Pancreas (tissue), 10 donors: ENCODE results near the gene ZER1. TPM values are rescaled to one million over a fixed set of nuclear protein-coding genes. Genes with fewer than 3 reads are reported as not detected.
A peak's percentile ranks its signal among the peaks of the same experiment; 100 is the strongest.

Source experiments
- ATAC-seq, 4 donors: fragments of 200-7000 bp; cut with Tn5 transposase; one replicate each; pipeline versions ENCODE4 v1.8.0 to v1.9.1; 2020; ENCODE audit warnings: mild to moderate bottlenecking in 4 of 4, moderate library complexity in 4 of 4
- DNase-seq, 6 donors: peaks; one replicate each; pipeline ENCODE4 v3.0.0-alpha.2; 2020
- FAIRE-seq: peaks from 2 replicates; lab custom pipeline; 2012; peaks lifted over from hg19 to GRCh38; lab: Jason Lieb, UNC
- H3K27ac ChIP-seq, 4 donors: fragments of 200-600 bp; sonication (generic); 1 replicate in 3 of 4; 2 replicates in 1 of 4; pipeline versions ENCODE4 v1.5.0 to v1.8.0; 2020
- H3K27me3 ChIP-seq, 4 donors: fragments of 200-600 bp; one replicate each; pipeline ENCODE4 v1.8.0; 2021
- H3K36me3 ChIP-seq, 3 donors: fragments of 200-600 bp; sonication (generic) in 1 of 3; one replicate each; pipeline versions ENCODE4 v1.5.0 to v1.8.0; 2020 to 2021
- H3K4me1 ChIP-seq, 3 donors: fragments of 200-600 bp; one replicate each; pipeline ENCODE4 v1.8.0; 2021
- H3K4me3 ChIP-seq, 4 donors: fragments of 200-600 bp; sonication (generic) in 2 of 4; one replicate each; pipeline versions ENCODE4 v1.5.0 to v1.8.0; 2020 to 2021
- H3K9me3 ChIP-seq, 4 donors: fragments of 200-600 bp; one replicate each; pipeline ENCODE4 v1.8.0; 2021
- WGBS, 2 donors: extraction: QIAGEN DNeasy Blood & Tissue Kit; methylation state at CpG; one replicate each; pipeline ENCODE4 v1.1.7; 2013; 5-methylcytosine and 5-hydroxymethylcytosine counted together
- intact Hi-C, 3 donors: fragments of 100-400 bp; cut with DNase I; formaldehyde crosslinking; loops; one replicate each; pipeline versions ENCODE4 v1.11.1 to v1.14.2; 2022
- polyA plus RNA-seq, 2 donors: library from polyadenylated mRNA; stranded (reverse); fragments of 200-250 nt; gene quantifications; one replicate each; pipeline ENCODE4 v1.2.3, GENCODE V29; 2013
- total RNA-seq, 6 donors: library from RNA; stranded (reverse); fragmentation: NEBNext Ultra II Directional in 4 of 6; extraction: Animal tissue kit (Norgen Biotek cat#: 25700) in 4 of 6; gene quantifications; one replicate each; pipeline versions ENCODE4 v1.2.1 to v1.2.4, GENCODE V29; 2021 to 2023
- TF ChIP-seq, protein P1 (sequence below), 4 donors: fragments of 200-600 bp; sonication (generic) in 3 of 4; IDR thresholded peaks; one replicate each; pipeline versions ENCODE4 v1.5.0 to v1.8.0; 2021; ENCODE audit warnings: antibody characterized with exemption in 4 of 4
- donor health status: healthy with polysubstance abuse.
- donor health status: DM: no; HTN: no; CAD: no; lungs with moderate emphysema.
- donor health status: DM: no; HTN: no; CAD: no.
- donor health status: control.
- donor health status: control.
- donor health status: Bipolar disorder and iron deficiency.
- donor health status: DM: yes; HTN: yes; CAD: no.
- donor health status: DM: no; HTN: no; CAD: no.
- donor health status: DM: no; HTN: no; CAD: no.
- donor health status: DM: yes; HTN: yes; CAD: no.

The ZER1 gene
- total and polyA plus RNA-seq, 8 donors: 15.8 to 23.4 (median 17.9) TPM

DNA sequence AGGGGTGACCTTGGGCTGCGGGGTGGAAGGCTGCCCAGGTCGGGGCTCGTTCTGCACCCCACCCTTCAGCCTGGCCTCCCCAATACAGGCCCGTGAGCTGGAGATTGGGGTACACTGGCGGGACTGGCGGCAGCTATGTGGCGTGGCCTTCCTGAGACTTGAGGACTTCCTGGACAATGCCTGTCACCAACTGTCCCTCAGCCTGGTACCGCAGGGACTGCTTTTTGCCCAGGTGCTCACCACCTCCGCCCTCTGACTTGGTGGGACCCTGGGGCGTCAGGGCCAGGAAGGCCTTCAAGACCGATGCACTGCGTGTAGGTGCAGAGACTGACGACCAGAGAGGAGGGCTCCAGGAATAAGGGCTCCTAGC is 58.3 kb downstream of the ZER1 start:
- FAIRE-seq: no peak
- H3K4me3 ChIP-seq: no peak overlapping the region
- 92 to 95% methylated on average over 11 to 13 of the region's 13 CpGs for WGBS, 2 donors
- H3K36me3 ChIP-seq: no peaks in the 10 kb centered on the region
- no peaks in the 10 kb centered on the region for H3K9me3 ChIP-seq
- no peak for ATAC-seq
- H3K27me3 ChIP-seq: no peaks in the 10 kb centered on the region
- H3K27ac ChIP-seq: no peak overlapping the region
- DNase-seq: peak in 1 of 6 donors; percentile 39
- no peaks in the 10 kb centered on the region for H3K4me1 ChIP-seq
- TF ChIP-seq, protein P1, sequence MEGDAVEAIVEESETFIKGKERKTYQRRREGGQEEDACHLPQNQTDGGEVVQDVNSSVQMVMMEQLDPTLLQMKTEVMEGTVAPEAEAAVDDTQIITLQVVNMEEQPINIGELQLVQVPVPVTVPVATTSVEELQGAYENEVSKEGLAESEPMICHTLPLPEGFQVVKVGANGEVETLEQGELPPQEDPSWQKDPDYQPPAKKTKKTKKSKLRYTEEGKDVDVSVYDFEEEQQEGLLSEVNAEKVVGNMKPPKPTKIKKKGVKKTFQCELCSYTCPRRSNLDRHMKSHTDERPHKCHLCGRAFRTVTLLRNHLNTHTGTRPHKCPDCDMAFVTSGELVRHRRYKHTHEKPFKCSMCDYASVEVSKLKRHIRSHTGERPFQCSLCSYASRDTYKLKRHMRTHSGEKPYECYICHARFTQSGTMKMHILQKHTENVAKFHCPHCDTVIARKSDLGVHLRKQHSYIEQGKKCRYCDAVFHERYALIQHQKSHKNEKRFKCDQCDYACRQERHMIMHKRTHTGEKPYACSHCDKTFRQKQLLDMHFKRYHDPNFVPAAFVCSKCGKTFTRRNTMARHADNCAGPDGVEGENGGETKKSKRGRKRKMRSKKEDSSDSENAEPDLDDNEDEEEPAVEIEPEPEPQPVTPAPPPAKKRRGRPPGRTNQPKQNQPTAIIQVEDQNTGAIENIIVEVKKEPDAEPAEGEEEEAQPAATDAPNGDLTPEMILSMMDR (IDR thresholded peaks at IDR 0.05): no peak
- intact Hi-C loops: no loop called here

DNA sequence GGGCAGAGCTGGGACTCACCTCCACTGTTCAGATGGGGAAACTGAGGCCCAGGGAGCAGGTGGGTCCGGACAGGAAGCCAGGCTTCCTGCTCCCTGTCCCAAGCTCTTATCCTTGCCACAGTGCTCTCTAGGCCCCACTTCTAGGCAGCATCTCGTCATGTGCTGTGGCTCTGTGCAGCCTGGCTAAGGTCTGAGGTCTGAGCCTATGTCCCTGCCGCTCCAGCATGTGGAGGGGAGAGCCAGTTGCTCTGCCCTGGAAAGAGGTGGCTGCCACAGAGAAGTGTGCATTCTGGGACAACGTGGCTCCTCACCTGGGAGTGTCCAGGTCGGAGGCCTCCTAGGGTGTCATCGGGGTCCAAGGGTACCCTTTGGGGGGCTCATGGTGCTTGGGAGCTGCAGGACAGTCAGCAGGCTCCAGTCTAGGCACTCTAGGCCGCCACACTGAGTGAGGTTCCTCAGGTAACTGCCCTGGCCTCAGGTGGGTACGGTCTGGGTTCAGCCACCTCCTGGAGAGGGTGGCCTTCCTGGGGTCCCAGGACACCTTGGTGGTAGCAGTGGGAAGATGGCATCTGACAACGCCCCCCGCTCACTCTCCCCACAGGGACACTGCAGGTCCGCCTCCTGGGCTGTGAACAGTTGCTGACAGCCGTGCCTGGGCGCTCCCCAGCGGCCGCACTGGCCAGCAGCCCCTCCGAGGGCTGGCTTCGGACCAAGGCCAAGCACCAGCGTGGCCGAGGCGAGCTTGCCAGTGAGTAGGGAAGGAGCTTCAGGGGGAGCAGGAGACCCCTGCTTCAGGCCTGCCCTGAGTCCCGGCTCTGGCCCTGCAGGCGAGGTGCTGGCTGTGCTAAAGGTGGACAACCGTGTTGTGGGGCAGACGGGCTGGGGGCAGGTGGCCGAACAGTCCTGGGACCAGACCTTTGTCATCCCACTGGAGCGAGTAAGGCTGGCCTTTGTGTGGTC is 59.0 kb downstream of the ZER1 start:
- intact Hi-C loops: no loop called here
- FAIRE-seq: no peak
- H3K27me3 ChIP-seq: no peaks in the 10 kb centered on the region
- peak in 1 of 6 donors; percentile 50 for DNase-seq
- no peaks in the 10 kb centered on the region for H3K36me3 ChIP-seq
- no peak overlapping the region for H3K4me3 ChIP-seq
- no peak for ATAC-seq
- no peaks in the 10 kb centered on the region for H3K4me1 ChIP-seq
- 90 to 92% methylated on average over 25 to 26 of the region's 26 CpGs for WGBS, 2 donors
- TF ChIP-seq, protein P1 (IDR thresholded peaks at IDR 0.05): no peak
- H3K27ac ChIP-seq: no peak overlapping the region
- H3K9me3 ChIP-seq: no peaks in the 10 kb centered on the region

DNA sequence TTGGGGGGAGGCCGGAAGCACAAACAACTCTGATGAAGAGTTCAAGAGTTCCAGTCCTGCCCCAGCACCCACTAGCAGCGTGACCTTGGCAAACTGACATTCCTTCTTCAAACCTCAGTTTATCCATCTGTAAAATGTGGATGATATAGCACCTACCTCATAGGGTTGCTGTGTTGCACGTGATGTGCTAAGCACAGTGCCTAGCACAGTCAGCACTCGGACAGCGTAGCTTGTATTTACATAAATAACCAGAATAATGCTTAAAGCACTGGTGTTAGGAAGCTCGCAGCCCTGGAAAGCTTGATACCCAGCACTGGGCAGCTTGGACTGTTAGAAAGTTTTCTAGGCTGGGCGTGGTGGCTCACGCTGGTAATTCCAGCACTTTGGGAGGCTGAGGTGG is 64.3 kb downstream of the ZER1 start:
- TF ChIP-seq, protein P1 (IDR thresholded peaks at IDR 0.05): no peak
- Histone ChIP-seq H3K4me3 (no peak overlapping the region), H3K27me3 (no peaks in the 10 kb centered on the region), H3K27ac (no peak overlapping the region), H3K4me1 (no peaks in the 10 kb centered on the region), H3K9me3 (no peaks in the 10 kb centered on the region), H3K36me3 (no peaks in the 10 kb centered on the region)
- DNase-seq (peak in 1 of 6 donors; percentile 13), ATAC-seq (no peak), FAIRE-seq (no peak)
- intact Hi-C loops: no loop called here
- WGBS, 2 donors: 94 to 95% methylated on average over 8 of the region's 8 CpGs

DNA sequence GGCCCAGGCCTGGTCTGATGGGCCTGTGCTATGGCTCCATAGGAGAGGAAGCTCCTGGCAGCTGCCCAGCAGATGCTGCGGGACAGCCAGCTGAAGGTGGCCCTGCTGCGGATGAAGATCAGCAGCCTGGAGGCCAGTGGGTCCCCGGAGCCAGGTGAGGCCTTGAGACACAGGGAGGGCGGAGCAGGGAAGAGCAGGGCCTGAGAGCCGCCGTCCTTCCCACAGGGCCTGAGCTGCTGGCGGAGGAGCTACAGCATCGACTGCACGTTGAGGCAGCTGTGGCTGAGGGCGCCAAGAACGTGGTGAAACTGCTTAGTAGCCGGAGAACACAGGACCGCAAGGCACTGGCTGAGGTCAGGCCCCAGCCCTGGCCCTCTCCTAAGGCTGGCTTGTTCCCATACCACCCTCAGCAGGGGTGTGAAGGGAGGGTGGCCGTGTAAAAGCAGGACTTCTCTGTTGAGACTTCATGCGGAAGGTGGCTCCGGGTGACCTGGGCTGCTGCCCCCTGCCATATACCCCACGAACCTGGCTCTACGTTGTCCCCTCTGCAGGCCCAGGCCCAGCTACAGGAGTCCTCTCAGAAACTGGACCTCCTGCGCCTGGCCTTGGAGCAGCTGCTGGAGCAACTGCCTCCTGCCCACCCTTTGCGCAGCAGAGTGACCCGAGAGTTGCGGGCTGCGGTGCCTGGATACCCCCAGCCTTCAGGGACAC is 64.9 kb downstream of the ZER1 start:
- ATAC-seq: no peak
- FAIRE-seq: no peak
- H3K4me1 ChIP-seq: no peaks in the 10 kb centered on the region
- no peak overlapping the region for H3K27ac ChIP-seq
- no peaks in the 10 kb centered on the region for H3K9me3 ChIP-seq
- TF ChIP-seq, protein P1 (IDR thresholded peaks at IDR 0.05): no peak
- peak in 3 of 6 donors; percentile 39 to 54 (median 51) for DNase-seq
- H3K36me3 ChIP-seq: no peaks in the 10 kb centered on the region
- WGBS, 2 donors: 84% methylated on average over 23 of the region's 23 CpGs
- no peaks in the 10 kb centered on the region for H3K27me3 ChIP-seq
- intact Hi-C loops: no loop called here
- H3K4me3 ChIP-seq: no peak overlapping the region
